Activated naive CD8-positive, alpha-beta T cell (primary cell): ENCODE data around the gene TRAPPC4.
"Not testable (repeated sequence)": the region's sequence is repeated elsewhere in the genome, so short reads cannot be mapped to it uniquely, and the experiment has no call there.

Source experiments
- H3K27ac Mint-ChIP-seq: one replicate; pipeline ENCODE4 v1.8.0; 2021; ENCODE audit warnings: mixed read lengths
- H3K27me3 Mint-ChIP-seq: one replicate; pipeline ENCODE4 v1.8.0; 2021; ENCODE audit warnings: mixed read lengths
- H3K36me3 Mint-ChIP-seq: one replicate; pipeline ENCODE4 v1.8.0; 2021; ENCODE audit warnings: mixed read lengths
- H3K4me1 Mint-ChIP-seq: one replicate; pipeline ENCODE4 v1.8.0; 2021; ENCODE audit warnings: low read depth, mixed read lengths
- H3K4me3 Mint-ChIP-seq: one replicate; pipeline ENCODE4 v1.8.0; 2021; ENCODE audit warnings: mild to moderate bottlenecking, mixed read lengths
- H3K9me3 Mint-ChIP-seq: one replicate; pipeline ENCODE4 v1.8.0; 2021; ENCODE audit warnings: low read depth, mixed read lengths

Gene TRAPPC4, protein sequence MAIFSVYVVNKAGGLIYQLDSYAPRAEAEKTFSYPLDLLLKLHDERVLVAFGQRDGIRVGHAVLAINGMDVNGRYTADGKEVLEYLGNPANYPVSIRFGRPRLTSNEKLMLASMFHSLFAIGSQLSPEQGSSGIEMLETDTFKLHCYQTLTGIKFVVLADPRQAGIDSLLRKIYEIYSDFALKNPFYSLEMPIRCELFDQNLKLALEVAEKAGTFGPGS

GRCh38 chr11:119018074-119018938 is at the start of gene TRAPPC4, which contains the start of gene RPS25:
TRAPPC4 (plus strand) TSS chr11:119018766; CDS start chr11:119018796, 30 bp downstream.
RPS25 (minus strand) TSS chr11:119018343; CDS start chr11:119018284, 59 bp downstream.
- peaks cover 56% of the 10 kb centered on the region for H3K4me1 Mint-ChIP-seq
- no peaks in the 10 kb centered on the region for H3K27me3 Mint-ChIP-seq
- no peaks in the 10 kb centered on the region for H3K9me3 Mint-ChIP-seq
- H3K36me3 Mint-ChIP-seq = peaks cover 21% of the 10 kb centered on the region
- H3K27ac Mint-ChIP-seq = peak within 1 kb of the TSS; percentile 100
- H3K4me3 Mint-ChIP-seq = peak within 1 kb of the TSS; percentile 99

DNA sequence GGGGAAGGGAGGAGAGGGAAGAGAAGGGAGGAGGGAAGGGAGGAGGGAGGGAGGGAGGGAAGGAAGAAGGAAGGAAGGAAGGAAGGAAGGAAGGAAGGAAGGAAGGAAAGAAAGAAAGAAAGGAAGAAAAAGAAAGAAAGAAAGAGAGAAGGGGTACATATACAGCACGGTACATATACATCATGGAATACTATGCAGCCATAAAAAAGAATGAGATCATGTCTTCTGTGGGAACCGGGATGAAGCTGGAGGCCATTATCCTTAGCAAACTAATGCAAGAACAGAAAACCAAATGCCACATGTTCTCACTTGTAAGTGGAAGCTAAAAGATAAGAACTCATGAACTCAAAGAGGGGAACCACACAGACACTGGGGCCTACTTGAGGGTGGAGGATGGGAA is 49.1 kb upstream of the TRAPPC4 start:
- H3K4me3 Mint-ChIP-seq, H3K36me3 Mint-ChIP-seq, H3K27ac Mint-ChIP-seq, H3K4me1 Mint-ChIP-seq, H3K9me3 Mint-ChIP-seq: not testable (repeated sequence)
- peaks cover 11% of the 10 kb centered on the region for H3K27me3 Mint-ChIP-seq

- peaks cover 16% of the 10 kb centered on the region for H3K27me3 Mint-ChIP-seq
- H3K4me1 Mint-ChIP-seq = no peaks in the 10 kb centered on the region
- H3K27ac Mint-ChIP-seq = no peak within 1 kb of the TSS
- H3K9me3 Mint-ChIP-seq = no peaks in the 10 kb centered on the region
- no peak within 1 kb of the TSS for H3K4me3 Mint-ChIP-seq
- H3K36me3 Mint-ChIP-seq = no peaks in the 10 kb centered on the region
These were observed 46.9 kb upstream of the TRAPPC4 start, which contains the start of gene FOXR1 for GRCh38 chr11:118971646-118972045. FOXR1 (plus strand) TSS chr11:118971761; CDS start chr11:118971932, 171 bp downstream.

DNA sequence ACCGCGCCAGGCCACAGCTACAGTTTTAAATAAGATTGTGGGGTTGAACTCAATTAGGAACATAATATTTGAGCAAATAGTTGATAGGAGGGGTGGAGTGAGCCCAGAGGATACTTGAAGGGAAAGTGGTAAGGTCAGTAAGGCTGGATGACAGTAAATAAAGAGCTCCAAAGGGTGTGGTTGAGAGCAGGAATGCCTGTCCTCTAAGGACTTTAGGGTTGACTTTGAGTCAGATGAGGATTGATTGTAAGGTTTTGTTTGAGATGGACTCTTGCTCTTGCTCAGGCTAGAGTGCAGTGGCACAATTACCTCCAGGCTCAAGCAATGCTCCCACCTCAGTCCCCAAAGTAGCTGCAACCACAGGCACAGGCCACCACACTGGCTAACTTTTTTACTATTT is 44.6 kb upstream of the TRAPPC4 start:
- Mint-ChIP-seq H3K4me3 (no peak overlapping the region), H3K27me3 (peaks cover 16% of the 10 kb centered on the region), H3K36me3 (no peaks in the 10 kb centered on the region), H3K27ac (no peak overlapping the region), H3K9me3 (no peaks in the 10 kb centered on the region), H3K4me1 (no peaks in the 10 kb centered on the region)

- Mint-ChIP-seq H3K27ac (no peak overlapping the region), H3K9me3 (no peaks in the 10 kb centered on the region), H3K4me3 (no peak overlapping the region), H3K4me1 (no peaks in the 10 kb centered on the region), H3K27me3 (peaks cover 14% of the 10 kb centered on the region), H3K36me3 (no peaks in the 10 kb centered on the region)
These were observed 42.5 kb upstream of the TRAPPC4 start for GRCh38 chr11:118975771-118976709.

- no peaks in the 10 kb centered on the region for H3K9me3 Mint-ChIP-seq
These were observed 39.1 kb upstream of the TRAPPC4 start for GRCh38 chr11:118979434-118979833.

DNA sequence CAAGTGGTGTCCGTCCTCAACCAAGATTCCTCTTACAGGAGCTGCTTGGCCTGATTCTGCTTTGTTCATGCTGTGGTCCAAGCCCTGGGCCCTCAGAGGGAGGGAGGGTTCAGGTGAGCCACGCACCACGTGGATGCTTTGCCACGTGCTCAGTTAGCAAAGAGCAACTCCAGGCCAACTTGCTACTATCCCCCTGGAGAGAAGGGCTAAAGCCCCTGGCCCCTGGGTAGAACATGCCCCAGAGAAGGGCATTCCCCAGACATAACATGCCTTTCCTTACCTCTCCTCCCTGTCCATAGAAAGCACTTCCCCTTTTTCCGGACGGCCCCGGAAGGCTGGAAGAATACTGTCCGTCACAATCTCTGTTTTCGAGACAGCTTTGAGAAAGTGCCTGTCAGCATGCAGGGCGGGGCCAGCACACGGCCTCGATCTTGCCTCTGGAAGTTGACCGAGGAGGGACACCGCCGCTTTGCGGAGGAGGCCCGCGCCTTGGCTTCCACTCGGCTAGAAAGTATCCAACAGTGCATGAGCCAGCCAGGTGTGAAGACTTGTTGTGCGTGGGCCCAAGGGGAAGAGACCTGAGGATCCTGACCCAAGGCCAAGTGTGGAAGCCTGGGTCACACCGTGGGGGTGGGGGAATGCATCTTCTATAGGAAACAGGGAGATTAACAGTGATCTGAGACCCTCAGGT is 38.2 kb upstream of the TRAPPC4 start:
- Mint-ChIP-seq H3K9me3 (no peaks in the 10 kb centered on the region), H3K4me1 (no peaks in the 10 kb centered on the region), H3K4me3 (no peak overlapping the region), H3K27ac (no peak overlapping the region), H3K36me3 (no peaks in the 10 kb centered on the region), H3K27me3 (peaks cover 1% of the 10 kb centered on the region)

More at GRCh38 chr11:118979434-118979833, 39.1 kb upstream of the TRAPPC4 start:
- Mint-ChIP-seq H3K4me1 (no peaks in the 10 kb centered on the region), H3K27ac (no peak overlapping the region), H3K27me3 (peaks cover 7% of the 10 kb centered on the region), H3K4me3 (no peak overlapping the region), H3K36me3 (no peaks in the 10 kb centered on the region)

DNA sequence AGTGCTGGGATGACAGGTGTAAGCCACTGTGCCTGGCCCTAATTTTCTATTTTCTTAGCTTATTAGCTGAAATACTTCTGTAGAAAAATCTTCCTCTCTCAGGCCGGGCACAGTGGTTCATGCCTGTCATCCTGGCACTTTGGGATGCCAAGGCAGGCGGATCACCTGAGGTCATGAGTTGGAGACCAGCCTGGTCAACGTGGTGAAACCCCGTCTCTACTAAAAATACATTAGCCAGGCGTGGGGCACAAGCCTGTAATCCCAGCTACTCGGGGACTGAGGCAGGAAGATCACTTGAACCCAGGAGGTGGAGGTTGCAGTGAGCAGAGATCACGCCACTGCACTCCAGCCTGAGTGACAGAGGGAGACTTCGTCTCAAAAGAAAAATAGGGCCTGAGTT is 34.2 kb upstream of the TRAPPC4 start:
- H3K4me3 Mint-ChIP-seq, H3K9me3 Mint-ChIP-seq, H3K27ac Mint-ChIP-seq, H3K27me3 Mint-ChIP-seq, H3K4me1 Mint-ChIP-seq, H3K36me3 Mint-ChIP-seq: not testable (repeated sequence)

DNA sequence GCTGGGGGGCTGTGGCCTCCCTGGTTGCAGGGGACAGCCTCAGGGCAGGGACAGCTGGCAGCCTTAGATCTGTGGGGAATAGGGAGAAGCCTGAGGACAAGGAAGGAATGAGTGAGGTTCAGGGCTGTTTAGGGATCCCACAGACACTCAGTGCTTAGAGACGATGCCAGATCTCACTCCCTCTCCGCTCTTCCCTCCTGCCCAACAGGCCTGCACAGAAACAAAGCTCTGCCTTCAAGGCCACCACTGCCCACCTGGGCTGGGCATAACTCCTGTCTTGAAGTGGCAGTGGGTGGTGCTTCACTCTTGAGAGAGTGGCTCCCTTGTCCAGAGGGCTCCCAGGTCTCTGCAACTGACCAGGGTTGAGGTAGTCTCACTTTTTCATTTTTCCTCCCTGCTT is 33.7 kb upstream of the TRAPPC4 start:
- no peaks in the 10 kb centered on the region for H3K4me1 Mint-ChIP-seq
- no peaks in the 10 kb centered on the region for H3K27me3 Mint-ChIP-seq
- H3K36me3 Mint-ChIP-seq = no peaks in the 10 kb centered on the region
- H3K9me3 Mint-ChIP-seq = no peaks in the 10 kb centered on the region
- no peak overlapping the region for H3K27ac Mint-ChIP-seq
- no peak overlapping the region for H3K4me3 Mint-ChIP-seq

- Mint-ChIP-seq H3K4me1 (no peaks in the 10 kb centered on the region), H3K9me3 (no peaks in the 10 kb centered on the region), H3K27me3 (no peaks in the 10 kb centered on the region), H3K36me3 (no peaks in the 10 kb centered on the region), H3K27ac (no peak overlapping the region), H3K4me3 (no peak overlapping the region)
These were observed 30.3 kb upstream of the TRAPPC4 start for GRCh38 chr11:118988280-118988679.

- not testable (repeated sequence) for H3K4me1 Mint-ChIP-seq, H3K36me3 Mint-ChIP-seq, H3K9me3 Mint-ChIP-seq, H3K27ac Mint-ChIP-seq, H3K4me3 Mint-ChIP-seq, H3K27me3 Mint-ChIP-seq
These were observed 27.0 kb upstream of the TRAPPC4 start for GRCh38 chr11:118991486-118992038.

GRCh38 chr11:118996926-118997626 is 21.5 kb upstream of the TRAPPC4 start:
- Mint-ChIP-seq H3K27ac (peak overlapping the region; percentile 97), H3K4me1 (peaks cover 30% of the 10 kb centered on the region), H3K27me3 (no peaks in the 10 kb centered on the region), H3K9me3 (no peaks in the 10 kb centered on the region), H3K36me3 (peaks cover 2% of the 10 kb centered on the region), H3K4me3 (peak overlapping the region; percentile 95)

- Mint-ChIP-seq H3K36me3 (peaks cover 2% of the 10 kb centered on the region), H3K9me3 (no peaks in the 10 kb centered on the region), H3K27ac (peak within 1 kb of the TSS; percentile 97), H3K4me3 (peak within 1 kb of the TSS; percentile 95), H3K27me3 (no peaks in the 10 kb centered on the region), H3K4me1 (peaks cover 30% of the 10 kb centered on the region)
These were observed 20.8 kb upstream of the TRAPPC4 start, which contains the start of gene CENATAC for GRCh38 chr11:118997627-118998387. CENATAC (plus strand) TSS chr11:118998138; CDS start chr11:118998198, 60 bp downstream.
